C4-2B (cell line): ENCODE data around the gene ARID2.

Experiments
- ZFX ChIP-seq: fragments of 450-650 bp; IDR thresholded peaks from 2 replicates; pipeline ENCODE4 v1.6.1; 2017
- TF ChIP-seq, protein P1 (sequence below): fragments of 450-650 bp; conservative IDR thresholded peaks from 2 replicates; pipeline ENCODE4 v1.5.1; 2017; ENCODE audit warnings: mild to moderate bottlenecking

DNA sequence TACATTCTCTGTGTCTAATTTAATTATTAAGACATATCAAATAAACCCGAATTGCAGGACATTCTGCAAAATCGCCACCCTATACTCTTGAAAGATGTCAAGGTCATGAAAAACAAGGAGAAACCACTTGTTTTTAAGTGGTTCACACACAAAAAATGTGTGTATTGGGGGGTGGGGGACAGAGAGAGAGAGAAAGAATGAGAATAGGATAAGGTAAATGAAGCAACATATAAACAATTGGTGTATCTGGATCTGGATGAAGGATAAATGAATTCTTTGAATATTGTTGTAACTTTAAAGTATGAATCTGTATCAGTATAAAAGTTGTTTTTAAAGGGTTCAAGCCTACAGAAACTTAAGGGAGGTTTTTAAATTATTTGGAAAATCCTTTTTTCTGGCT is 72.1 kb downstream of the ARID2 start:
- TF ChIP-seq, protein P1, sequence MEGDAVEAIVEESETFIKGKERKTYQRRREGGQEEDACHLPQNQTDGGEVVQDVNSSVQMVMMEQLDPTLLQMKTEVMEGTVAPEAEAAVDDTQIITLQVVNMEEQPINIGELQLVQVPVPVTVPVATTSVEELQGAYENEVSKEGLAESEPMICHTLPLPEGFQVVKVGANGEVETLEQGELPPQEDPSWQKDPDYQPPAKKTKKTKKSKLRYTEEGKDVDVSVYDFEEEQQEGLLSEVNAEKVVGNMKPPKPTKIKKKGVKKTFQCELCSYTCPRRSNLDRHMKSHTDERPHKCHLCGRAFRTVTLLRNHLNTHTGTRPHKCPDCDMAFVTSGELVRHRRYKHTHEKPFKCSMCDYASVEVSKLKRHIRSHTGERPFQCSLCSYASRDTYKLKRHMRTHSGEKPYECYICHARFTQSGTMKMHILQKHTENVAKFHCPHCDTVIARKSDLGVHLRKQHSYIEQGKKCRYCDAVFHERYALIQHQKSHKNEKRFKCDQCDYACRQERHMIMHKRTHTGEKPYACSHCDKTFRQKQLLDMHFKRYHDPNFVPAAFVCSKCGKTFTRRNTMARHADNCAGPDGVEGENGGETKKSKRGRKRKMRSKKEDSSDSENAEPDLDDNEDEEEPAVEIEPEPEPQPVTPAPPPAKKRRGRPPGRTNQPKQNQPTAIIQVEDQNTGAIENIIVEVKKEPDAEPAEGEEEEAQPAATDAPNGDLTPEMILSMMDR = no peak
- TF ChIP-seq ZFX = no peak
